Calu3 (cell line): ENCODE results near the gene FAXDC2. TPM values are rescaled to one million over a fixed set of nuclear protein-coding genes. Genes with fewer than 3 reads are reported as not detected.

ENCODE experiments used
- BruUV-seq: library from RNA; stranded (reverse); fragments of 400-500 nt; replicated peaks from 2 replicates; lab custom pipeline; 2021; lab: Mats Ljungman, UMichigan
- CTCF ChIA-PET: fragments of 300-600 bp; sonication (Branson Sonifier 250); formaldehyde crosslinking; loops from one replicate; lab custom pipeline; 2022; ENCODE audit warnings: antibody characterized with exemption; lab: Charles Lee
- DNase-seq: peaks from one replicate; pipeline ENCODE4 v3.0.0; 2022
- H3K27ac Mint-ChIP-seq: one replicate; pipeline ENCODE4 v1.8.0; 2022; ENCODE audit warnings: mixed read lengths; ENCODE audit not compliant: unreplicated experiment
- H3K27me3 Mint-ChIP-seq: one replicate; pipeline ENCODE4 v1.8.0; 2022; ENCODE audit warnings: mixed read lengths; ENCODE audit not compliant: unreplicated experiment
- H3K36me3 Mint-ChIP-seq: one replicate; pipeline ENCODE4 v1.8.0; 2022; ENCODE audit warnings: mild to moderate bottlenecking, moderate library complexity, mixed read lengths; ENCODE audit not compliant: insufficient read depth, unreplicated experiment
- H3K4me1 Mint-ChIP-seq: one replicate; pipeline ENCODE4 v1.8.0; 2022; ENCODE audit warnings: mild to moderate bottlenecking, low read depth, mixed read lengths; ENCODE audit not compliant: unreplicated experiment
- H3K4me3 Mint-ChIP-seq: one replicate; pipeline ENCODE4 v1.8.0; 2022; ENCODE audit warnings: mild to moderate bottlenecking, low read depth, moderate library complexity, mixed read lengths; ENCODE audit not compliant: unreplicated experiment
- H3K9me3 Mint-ChIP-seq: one replicate; pipeline ENCODE4 v1.8.0; 2022; ENCODE audit warnings: low read depth, mixed read lengths; ENCODE audit not compliant: unreplicated experiment
- CTCF ChIP-seq: fragments of 200-600 bp; IDR thresholded peaks from one replicate; pipeline ENCODE4 v1.8.0; 2022; ENCODE audit warnings: antibody characterized with exemption; ENCODE audit not compliant: unreplicated experiment
- intact Hi-C: fragments of 100-400 bp; cut with micrococcal nuclease; formaldehyde crosslinking; loops from one replicate; pipeline ENCODE4 v1.10.0; 2022; ENCODE audit not compliant: unreplicated experiment
- total RNA-seq: library from RNA; stranded (reverse); gene quantifications from 2 replicates; pipeline ENCODE4 v1.2.3, GENCODE V29; 2022

The FAXDC2 gene
- total RNA-seq, 1 experiment from 2014 or later = not detected

GRCh38 chr5:154794525-154795234 lies 55.7 kb downstream of the FAXDC2 start:
- intact Hi-C loops = no loop called here
- Mint-ChIP-seq H3K27me3 (no peaks in the 10 kb centered on the region), H3K4me3 (no peak overlapping the region), H3K27ac (no peak overlapping the region), H3K4me1 (peaks cover 12% of the 10 kb centered on the region), H3K36me3 (peaks cover 62% of the 10 kb centered on the region), H3K9me3 (no peaks in the 10 kb centered on the region)
- DNase-seq = no peak
- CTCF ChIA-PET = interaction anchor here (0.5 kb wide), 1 partner anchor 147 kb away, joined by 5 read pairs; no protein-coding TSS in a partner anchor
- TF ChIP-seq CTCF = no peak
- BruUV-seq = no TSS peak

GRCh38 chr5:154793599-154794524 lies 56.5 kb downstream of the FAXDC2 start:
- CTCF ChIA-PET = interaction anchor here (0.5 to 1.1 kb wide), 2 partner anchors 144 to 146 kb away, joined by 3 to 5 read pairs; no protein-coding TSS in a partner anchor
- DNase-seq = no peak
- Mint-ChIP-seq H3K36me3 (peaks cover 57% of the 10 kb centered on the region), H3K27ac (no peak overlapping the region), H3K9me3 (no peaks in the 10 kb centered on the region), H3K4me1 (peaks cover 12% of the 10 kb centered on the region), H3K4me3 (no peak overlapping the region), H3K27me3 (no peaks in the 10 kb centered on the region)
- no TSS peak for BruUV-seq
- no peak for TF ChIP-seq CTCF
- intact Hi-C loops = no loop called here

GRCh38 chr5:154791535-154791934 lies 58.9 kb downstream of the FAXDC2 start:
- DNase-seq = no peak
- intact Hi-C loops = no loop called here
- Mint-ChIP-seq H3K9me3 (no peaks in the 10 kb centered on the region), H3K36me3 (peaks cover 40% of the 10 kb centered on the region), H3K4me1 (peaks cover 12% of the 10 kb centered on the region), H3K27ac (no peak overlapping the region), H3K27me3 (no peaks in the 10 kb centered on the region), H3K4me3 (no peak overlapping the region)
- no TSS peak for BruUV-seq
- CTCF ChIA-PET = no interaction called here
- TF ChIP-seq CTCF = no peak

- intact Hi-C loops = no loop called here
- Mint-ChIP-seq H3K27me3 (no peaks in the 10 kb centered on the region), H3K27ac (no peak overlapping the region), H3K4me1 (peaks cover 20% of the 10 kb centered on the region), H3K9me3 (no peaks in the 10 kb centered on the region), H3K4me3 (no peak overlapping the region), H3K36me3 (peaks cover 26% of the 10 kb centered on the region)
- no peak for DNase-seq
- BruUV-seq = no TSS peak
- CTCF ChIA-PET = no interaction called here
- TF ChIP-seq CTCF = no peak
These were observed 62.2 kb downstream of the FAXDC2 start for GRCh38 chr5:154788212-154788611.
